DMS153 treated with DMSO at 0.1 percent for 48 hours (cell line): Measurements from ENCODE around the gene PSMD1.
"Not testable (repeated sequence)": the region's sequence is repeated elsewhere in the genome, so short reads cannot be mapped to it uniquely, and the experiment has no call there.

ENCODE experiments used
- DNase-seq: peaks from one replicate; lab custom pipeline; 2025; ENCODE audit not compliant: unreplicated experiment; lab: John Stamatoyannopoulos, UW

PSMD1 gene

DNA sequence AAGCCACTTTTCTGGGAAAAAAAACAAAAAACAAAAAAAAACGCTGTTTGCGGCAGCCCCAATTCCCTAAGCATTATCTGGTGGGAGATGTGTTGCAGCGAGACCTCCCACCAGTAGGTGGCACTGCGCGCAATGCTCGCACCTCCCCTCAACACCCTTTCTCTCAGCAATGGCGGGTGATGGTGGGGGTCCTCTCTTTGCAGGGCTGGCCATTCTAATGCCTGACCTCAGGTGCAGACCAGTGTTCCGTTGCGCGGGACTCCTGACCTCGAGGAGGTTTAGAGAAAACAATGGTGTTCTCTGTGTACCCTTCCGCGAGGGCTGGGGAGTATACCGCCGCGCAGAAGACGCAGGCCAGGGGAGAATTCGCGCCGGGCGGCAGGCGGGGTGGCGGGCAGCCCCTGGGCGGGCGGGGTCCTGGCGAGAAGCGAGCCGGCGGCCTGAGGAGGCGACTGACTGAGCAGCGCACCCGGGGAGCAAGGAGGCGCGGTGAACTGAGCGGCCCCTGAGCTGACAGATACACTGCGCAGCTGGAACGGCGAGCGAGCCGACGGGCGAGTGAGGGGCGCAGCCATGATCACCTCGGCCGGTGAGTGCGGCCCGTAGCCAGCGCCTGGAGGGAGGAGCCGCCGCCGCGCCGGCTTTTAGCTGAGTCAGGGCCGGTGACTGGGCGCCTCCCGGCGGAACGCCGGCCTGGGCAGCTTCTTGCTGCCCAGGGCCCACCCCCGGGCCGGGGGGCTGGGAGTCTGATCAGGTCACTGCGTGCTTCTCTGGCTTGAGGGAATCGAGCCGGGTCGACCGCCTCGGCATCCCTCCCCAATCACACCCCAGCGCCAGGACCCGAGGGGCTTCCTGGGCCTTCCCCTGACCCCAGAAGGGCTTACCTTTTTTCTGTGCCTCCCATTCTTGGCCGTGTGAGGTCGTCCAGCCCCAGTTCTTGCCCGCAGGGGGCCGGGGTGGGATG, at the start of gene PSMD1:
PSMD1 (plus strand) TSS at position 415 of the 964 bp plus-strand sequence; CDS start at position 574, 159 bp downstream.
- DNase-seq = peak; percentile 78

DNA sequence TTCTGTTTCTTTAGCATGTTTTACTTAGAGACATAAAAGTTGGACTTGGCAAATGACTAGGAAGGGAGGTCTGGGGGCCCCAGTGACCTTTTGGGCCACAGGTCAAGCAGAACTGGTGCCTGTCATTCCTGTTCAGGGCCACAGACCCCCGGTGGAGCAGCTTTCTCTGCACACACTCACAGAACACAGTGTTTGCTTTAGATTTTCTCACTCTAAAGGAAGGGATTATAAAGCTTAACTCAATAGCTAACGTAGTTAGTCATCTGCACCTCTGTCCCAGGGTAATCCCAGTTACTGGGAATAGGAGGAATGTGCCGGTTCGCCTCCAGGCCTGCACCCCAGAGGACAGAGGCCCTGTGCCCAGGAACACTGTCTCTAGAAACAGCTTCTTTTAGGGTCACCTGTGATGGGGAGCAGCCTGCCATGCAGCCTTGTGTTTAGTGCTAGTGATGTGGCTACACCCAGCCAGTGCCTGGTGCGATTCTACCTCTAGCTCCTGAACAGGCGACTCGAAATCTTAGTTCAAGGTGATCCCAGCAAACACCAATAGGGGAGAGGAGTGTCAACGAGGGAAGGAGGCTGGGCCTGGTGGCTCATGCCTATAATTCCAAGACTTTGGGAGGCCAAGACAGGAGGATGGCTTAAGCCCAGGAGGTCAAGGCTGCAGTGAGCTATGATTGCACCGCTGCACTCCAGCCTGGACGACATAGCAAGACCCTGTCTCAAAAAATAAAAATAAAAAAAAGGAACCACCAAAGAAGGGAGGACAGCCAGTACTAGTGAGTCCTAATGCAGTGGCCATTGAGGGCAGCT, 49.2 kb upstream of the PSMD1 start:
- DNase-seq = no peak

DNA sequence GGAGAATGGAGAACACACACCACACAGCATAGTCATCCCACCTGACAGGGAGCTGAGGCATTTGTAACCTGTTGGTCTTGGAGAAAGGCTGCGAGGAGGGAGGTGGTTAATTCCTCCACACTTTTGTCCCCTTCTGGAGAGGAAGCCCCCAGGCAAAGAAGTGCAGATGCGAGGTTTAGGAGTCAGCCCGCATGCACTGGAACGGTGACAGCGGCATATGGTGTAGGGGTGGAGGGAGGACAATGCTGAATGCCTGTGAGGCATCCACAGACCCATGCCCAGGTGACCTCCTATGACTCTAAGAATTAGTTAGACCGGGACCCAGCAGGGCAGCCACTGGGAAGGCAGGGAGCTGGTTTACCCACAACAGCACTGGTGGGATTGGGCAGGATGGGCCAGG, 48.5 kb upstream of the PSMD1 start:
- DNase-seq = no peak

DNA sequence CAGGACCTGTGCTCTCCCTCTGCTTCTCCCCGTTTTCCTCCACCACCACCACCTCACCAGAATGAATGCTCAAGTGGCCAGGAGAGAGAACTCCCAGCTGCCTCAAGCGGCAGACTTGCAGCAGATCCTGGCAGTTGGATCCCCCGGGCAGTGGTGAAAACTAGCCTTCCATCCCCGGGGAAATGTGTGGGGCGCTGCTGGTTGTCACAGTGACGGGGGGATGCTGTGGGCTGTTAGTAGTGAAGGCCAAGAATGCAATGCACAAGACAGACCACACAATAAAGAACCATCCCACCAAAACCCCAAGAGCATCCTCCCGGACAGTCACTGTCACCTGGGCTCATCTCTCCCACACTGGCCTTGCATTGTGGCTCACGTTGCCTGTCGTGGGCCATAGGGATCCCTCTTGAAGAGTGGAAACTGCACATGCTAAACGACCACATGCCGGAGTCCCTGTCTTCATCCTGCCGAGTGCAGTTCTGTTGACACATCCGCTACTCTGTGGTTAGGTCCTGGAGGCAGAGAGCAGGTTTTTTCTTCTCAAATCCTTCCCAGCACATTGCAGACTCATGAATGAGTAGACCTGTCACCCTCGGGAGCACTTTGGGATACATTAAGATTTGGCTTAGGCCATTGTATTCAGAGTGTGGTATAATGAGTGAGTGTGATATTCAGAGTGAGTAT, 47.3 kb upstream of the PSMD1 start:
- DNase-seq = no peak

DNA sequence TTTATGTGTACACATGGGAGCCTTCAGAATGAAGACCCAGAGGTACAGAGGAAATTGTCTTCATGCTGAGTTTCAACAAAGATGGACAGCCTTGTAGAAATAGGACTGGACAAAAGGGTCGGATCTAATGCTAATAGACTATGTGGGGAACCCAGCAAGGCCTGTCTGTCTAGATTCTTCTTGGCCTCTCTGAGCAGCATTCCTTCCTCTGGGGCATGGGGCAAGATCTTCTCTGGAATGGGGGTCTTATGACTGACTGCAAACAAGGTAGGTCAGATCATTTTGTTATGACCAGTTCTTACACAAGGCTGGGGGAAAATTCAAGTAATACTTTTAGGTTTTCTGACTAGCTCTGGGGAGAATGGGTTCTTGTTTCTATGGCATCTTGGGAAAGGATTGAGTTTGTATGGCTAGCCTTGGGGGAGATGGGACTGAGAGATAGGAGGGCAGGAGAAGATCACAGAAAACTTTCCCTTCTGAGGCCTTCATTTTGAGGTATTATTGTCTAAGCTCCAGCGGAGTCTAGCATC, 46.4 kb upstream of the PSMD1 start:
- no peak for DNase-seq

DNA sequence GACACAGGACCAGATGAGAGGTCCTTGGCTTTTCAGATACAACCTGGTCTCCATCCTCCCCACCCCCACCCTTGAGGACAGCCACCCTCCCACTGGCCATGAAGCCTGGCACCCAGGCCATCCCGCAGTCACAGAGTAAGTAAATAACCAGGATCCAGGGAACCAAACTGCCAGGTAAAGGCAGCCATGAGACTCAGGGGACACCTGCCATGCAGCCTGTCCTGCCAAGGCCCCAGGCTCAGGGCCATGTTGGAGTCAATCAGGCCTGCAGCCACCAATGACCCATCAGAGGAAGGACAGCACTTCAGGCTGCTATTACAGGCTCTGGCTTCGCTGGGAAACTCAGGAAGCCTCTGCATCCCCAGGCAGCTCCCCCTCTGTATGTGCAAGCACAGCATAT, 45.1 kb upstream of the PSMD1 start:
- DNase-seq = no peak

DNA sequence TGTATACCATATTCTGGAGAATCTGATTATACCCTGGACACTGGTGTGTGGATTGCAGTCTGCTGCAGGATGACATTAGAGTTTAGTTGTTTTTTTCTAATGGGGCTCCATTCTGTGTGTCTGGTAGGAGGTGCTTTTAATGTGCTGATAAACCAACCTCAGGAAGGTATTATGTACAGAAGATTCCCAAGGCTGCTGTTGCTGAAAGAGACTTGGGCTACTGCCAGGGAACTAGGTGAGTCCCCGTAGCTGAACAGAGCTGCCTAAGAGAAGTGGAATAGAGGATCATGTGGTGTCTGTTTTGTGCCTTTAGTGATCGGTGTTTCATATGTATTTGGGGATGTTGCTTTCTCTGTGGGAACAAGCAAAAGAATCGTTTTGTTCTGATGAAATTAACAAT, 44.2 kb upstream of the PSMD1 start:
- DNase-seq = no peak

DNA sequence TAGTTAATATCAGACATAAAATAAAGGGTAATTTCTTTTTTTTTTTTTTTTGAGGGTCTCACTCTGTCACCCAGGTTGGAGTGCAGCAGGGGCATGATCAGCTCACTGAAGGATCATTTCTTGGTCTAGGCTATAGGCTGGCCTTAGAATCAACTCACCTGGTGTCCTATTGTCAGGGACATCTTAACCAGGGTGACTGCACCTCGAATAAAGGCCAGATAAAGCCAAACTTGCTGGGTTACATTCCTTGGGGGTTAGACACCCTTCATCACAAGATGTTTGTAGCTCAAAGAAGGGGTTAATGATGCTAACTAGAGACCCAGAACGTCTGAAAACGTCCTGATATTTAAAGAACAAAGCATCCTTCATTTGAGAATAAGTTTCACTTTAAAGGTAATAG, 42.8 kb upstream of the PSMD1 start:
- DNase-seq = no peak

DNA sequence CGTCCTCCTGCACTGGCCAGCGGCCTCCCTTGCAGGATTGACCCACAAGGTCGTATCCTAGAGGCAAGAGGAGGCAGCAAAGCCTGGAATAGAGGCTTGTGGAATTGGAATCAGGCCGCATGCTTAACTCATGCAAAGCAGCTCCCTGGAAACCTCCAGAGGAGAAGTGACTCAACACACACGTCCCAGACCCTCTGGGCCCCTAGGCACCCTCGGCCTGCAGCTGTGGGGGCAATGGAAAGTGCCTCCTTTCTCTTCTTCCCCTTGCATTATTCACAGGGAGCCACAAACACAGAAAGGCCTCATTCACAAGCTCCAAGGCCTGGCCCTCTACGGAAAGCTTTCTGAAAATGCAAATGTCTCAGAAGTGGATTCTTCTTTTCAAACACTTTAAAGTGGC, 41.2 kb upstream of the PSMD1 start:
- no peak for DNase-seq

DNA sequence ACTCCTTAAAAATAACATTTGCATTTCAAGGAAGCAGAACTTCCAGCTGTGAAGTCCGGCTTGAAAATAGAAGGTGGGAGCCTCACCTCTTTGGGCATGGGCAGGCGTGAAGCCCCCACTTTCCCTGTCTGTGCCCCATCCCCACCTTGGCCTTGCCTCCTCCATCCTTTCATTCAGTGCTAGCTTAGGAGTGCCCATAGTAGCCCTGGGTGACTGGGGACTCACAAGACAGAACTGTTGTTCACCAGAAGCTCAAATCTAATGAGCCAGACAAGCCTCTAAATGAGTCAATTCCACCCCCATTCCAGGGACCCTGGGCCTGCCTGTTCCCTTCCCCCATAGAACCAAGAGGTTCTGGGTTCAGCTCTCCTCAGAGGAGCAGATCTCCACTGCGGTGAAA, 40.7 kb upstream of the PSMD1 start:
- DNase-seq = no peak

DNA sequence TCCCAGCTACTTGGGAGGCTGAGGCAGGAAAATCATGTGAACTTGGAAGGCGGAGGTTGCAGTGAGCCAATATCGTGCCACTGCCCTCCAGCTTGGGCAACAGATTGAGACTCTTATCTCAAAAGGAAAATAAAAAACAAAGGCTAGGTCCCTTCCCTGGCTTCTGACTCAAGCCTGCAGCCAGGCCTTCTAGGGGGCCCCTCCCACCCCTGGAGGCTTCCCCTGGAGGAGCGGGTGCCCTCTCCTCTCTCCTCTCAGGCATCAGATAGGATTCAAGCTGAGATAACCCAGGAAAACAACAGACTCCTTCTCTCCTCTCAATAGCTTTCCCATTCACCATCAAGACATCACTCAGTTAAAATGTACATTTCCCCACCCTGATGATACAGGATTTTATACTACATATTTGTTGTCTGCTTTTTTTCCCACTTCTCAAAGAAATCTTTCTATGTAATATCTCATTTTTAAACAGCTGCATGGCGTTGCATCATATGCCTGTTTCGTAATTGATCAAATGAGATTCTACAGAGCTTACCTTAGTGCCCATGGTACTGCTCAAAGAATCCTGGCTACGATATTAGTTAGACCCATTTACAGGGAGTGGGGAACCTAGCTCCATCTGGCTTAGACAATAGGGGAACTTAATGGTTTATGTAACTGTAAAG, 40.0 kb upstream of the PSMD1 start:
- no peak for DNase-seq

DNA sequence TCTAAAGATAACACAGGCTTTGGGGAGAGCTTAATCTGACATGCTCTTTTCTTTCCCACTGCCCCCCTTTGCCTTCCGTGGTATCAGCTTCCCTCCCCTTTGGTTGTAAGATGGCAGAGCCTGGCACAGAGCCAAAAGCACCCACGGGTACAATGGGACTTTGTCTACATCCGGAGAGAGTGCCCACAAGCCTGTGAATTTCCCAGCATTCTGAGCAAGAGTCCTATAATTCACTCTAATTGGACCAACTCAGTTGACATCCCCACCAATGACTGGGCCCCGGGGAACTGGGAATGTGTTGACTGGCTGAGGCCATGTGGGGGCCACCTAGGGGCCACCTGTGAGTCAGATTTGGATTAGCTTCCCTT, 39.5 kb upstream of the PSMD1 start:
- no peak for DNase-seq

DNA sequence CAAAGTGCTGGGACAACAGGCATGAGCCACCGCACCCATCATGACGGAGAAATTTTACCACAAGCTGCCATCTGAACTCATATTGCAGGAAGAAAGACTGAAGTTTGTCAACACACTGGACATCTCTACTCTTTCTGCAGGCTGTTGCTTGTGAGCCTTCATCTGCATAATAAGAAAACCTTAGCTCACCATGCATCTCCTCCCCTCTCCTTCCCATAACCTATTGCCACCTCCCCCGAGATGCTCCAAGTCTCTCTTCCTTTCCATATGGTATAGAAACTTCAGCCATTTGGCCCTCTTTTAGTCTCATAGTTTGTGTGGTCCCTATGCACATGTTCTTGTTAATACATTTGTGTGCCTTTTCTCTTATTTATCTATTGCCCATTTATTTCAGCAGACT, 38.5 kb upstream of the PSMD1 start:
- DNase-seq = no peak

DNA sequence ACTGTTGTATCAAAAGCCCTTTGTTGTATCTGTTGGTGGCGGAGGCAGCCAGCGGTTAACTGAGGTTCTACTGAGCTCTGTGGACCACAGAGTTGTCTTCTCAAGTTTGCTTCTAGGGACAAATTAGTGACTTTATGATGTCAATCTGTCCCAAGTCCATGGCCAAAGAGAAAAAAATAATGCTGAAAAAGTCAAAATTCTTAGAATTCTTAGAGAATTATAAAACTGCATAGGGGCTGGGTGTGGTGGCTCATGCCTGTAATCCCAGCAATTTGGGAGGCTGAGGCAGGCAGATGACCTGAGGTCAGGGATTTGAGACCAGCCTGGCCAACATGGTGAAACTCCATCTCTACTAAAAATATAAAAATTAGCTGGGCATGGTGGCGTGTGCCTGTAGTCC, 31.6 kb upstream of the PSMD1 start:
- DNase-seq = not testable (repeated sequence)

DNA sequence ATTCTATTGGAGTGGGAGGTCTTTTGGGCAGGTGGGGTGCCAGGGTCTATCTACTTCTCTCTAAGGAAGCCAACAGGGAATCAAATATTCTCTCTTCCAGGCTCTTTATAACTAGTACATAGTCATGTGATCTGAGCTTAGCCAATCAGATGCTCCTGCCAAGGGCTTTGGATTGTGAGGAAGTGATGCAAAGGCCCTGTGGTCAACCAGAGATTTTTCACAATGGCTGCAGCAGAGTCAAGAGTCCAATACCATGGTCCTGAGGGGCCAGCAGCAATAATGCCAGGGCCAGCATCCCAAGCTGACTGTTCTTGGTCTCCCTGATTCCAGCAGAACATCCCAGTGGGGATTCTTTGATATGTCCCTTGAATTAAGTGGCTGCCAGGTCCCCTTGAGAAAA, 27.8 kb upstream of the PSMD1 start:
- no peak for DNase-seq

DNA sequence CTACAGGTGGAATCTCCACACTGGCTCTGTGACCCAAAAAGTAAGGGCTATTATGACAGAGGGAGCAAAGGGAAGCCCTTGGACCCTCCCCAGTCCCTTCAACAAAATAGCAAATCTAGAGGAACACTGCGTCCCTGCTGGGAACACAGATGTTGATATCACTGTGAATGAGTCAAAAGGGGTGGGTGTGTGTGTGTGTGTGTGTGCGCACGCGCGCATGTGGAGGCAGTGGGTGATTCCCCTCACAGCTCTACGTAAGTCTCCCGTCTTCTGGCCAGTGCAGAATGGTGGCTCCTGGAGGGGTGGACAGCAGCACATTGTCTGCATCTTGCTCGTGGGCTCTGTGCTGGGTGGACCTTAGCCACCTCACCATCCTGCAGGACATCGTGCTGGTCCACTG, 27.1 kb upstream of the PSMD1 start:
- no peak for DNase-seq

DNA sequence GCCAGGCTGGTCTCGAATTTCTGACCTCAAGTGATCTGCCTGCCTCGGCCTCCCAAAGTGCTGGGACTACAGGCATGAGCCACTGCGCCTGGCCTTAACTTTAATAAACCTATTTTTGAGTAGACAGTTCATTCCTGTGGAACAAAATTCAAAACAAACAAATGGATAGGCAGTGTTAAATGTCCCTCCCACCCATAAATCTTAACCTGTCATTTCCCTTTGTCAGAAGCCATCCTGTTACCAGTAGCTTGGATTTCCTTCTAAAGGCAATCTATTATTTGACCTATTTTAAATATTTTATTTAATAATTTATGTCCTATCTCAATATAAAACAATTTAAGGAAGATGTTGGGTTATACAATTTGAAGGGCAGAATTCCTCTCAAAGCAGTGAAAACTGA, 25.9 kb upstream of the PSMD1 start:
- DNase-seq = no peak

DNA sequence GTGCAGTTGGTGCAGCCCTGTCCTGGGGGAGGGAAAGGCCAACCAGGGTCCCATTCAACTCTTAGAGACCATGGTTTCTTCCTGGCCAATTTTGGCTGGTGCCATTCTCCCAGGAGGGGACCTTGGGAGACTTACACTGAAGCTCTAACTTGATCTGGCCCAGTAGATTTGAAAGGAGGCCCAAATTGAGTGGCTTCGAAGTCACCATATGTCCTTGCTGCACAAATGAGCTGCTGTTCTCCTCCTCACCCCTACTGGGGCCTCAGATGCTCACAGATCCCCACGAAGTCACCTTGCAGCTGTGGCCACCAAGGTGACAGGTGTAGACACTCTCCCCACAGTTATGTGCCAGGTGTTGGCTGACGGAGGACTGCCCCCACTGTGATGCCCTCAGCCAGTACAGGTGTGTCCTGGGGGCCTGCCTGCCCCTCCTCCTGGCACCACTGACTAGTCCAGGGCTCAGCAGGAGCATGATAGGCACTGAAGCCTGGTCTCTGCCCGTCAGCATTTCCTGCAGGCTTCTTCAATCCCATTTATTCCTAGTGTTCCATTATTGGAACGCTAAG, 24.0 kb upstream of the PSMD1 start:
- DNase-seq = no peak

DNA sequence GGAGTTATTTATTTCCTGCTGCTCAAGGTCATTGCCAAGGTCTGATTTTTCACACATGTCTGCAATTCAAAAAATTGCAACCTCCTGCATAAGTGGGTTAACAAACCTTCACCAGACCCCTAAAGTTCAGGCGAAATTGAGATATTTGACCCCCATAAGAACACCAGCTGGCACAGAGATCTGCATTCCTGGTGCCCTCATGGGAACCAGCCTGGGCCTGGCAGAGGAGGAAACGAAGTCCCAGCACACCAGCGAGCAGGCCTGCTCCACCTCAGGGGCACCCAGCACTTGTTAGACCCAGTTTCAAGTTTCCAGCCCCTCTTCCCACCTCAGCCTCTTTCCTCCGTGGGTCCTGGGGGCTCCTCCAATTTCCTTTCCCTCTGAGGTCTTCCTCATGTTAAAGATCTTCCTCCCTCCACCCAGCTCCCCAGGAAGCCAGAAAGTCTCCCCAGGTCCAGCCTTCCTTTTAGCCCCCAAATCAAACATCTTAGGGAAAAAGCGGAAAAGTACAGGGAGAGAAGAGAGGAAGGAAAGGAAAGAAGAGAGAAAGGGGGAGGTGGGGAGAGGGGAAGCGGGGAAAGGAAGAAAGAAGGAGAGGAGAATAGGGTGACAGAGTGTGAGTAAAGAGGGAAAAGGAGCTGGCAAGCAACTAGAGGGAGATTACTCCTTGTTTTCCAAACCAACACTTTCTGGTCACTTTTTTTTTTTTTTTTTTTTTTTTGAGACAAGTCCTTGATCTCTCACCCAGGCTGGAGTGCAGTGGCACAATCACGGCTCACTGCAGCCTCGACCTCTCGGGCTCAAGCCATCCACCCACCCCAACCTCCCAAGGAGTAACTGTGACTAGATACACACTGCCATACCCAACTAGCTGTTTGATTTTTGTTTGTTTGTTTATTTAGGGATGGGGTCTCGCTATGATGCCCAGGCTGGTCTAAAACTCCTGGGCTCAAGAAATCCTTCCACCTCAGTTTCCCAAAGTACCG, 23.2 kb upstream of the PSMD1 start:
- no peak for DNase-seq
